ENCODE measurements around the gene TOM1L2.
A peak's percentile ranks its signal among the peaks of the same experiment; 100 is the strongest.

Gene TOM1L2

GRCh38 chr17:17892731-17893130 is 79.5 kb downstream of the TOM1L2 start:
- DNase-seq: no peak

DNA sequence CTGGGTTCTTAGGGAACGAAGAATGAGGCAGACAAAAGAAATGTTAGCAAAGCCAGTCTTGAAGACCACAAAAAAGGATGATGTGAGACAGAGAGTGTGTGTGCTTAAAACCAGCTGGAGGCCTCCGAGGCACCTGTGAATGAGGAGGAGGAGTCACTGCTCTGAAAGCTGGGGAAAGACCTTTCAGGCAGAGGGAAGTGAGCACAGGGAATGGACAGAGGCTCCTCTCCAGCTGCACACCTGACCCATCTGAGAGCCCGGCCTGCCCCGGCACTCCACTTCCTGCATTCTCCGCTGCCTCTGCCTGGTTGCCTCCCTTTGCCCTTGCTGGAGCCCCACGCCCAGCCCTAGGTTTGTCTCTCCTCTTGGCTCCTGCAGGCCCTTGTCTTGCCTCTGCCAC is 80.2 kb downstream of the TOM1L2 start:
- no peak for DNase-seq

- peak; percentile 38 for DNase-seq
Measured at GRCh38 chr17:17890773-17891759, 81.1 kb downstream of the TOM1L2 start.

DNA sequence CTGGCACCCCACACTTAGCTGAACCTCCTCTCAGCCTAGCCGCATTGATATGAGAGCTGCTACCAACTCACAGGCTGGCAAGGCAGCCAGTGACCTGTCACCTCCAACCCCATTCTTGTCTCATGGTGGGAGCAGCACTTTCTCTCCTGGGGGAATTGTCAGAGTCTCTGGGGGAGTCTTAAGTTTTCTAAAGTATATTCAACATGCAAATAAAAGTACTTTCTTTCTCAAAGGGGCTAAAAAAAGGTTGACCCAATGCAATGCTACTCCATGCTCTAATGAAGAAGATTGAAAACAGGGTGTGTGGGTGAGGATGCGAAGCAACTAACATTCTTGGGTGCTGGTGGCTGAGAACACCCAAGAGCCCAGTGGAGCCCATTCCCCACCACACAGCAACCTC is 82.3 kb downstream of the TOM1L2 start:
- no peak for DNase-seq

DNA sequence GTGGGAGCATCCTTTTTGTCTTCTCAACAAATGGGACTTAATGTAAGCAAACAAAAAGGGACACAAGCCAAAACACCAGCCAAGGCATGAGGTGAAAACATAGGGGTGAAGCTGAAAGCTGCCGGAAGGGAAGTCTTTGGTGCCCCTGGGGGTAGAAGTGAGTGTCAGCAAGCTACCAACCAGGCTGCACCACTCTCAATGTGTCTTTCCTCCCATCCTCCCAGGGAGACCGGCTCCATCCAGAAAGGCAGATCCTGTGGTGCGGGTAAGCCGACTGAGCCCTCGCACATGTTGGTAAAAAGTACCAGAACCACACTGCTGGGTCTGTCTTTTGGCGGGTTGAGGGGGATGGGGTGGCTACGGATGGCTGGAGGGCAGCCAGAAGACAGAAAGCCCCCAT is 83.4 kb downstream of the TOM1L2 start:
- DNase-seq: no peak

DNA sequence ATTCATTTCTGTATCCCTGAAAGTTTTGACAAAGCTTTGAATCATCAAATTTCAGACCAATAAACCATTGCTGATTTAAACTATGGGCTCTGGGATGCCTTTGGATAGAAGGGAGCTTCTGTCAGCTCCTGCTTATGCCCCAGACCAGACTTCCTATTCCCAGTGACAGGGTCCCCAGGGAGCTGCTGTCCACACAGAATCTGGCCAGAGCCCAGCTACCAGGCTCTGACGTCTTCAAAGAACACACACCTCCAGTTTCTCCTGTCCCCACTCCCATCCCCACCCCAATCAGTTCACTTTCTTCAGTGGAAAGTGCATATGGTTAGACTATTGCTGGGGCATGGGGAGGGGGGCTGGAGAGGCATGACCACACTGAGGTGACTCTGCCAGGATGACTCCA is 83.8 kb downstream of the TOM1L2 start:
- DNase-seq: no peak

GRCh38 chr17:17887752-17888304 is 84.4 kb downstream of the TOM1L2 start:
- DNase-seq: no peak

DNA sequence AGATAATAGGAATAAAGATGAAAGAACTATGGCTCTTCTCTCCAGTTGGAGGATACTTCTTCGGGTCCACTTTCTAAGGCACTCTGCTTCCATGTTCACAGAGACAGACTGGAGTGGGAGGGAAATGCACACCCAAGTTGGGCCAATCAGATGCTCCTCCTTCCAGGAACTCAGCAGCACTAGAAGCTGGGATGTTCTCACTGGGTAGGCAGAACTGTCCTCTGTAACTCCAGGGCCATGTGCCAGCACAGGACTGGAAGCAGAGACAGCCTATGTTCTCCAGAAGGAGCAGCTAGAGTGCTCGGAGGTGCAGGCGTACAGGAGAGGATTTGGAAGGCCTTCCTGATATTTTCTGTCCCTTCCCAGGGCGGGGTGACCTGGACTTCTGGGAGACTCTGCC is 85.5 kb downstream of the TOM1L2 start:
- DNase-seq: no peak

DNA sequence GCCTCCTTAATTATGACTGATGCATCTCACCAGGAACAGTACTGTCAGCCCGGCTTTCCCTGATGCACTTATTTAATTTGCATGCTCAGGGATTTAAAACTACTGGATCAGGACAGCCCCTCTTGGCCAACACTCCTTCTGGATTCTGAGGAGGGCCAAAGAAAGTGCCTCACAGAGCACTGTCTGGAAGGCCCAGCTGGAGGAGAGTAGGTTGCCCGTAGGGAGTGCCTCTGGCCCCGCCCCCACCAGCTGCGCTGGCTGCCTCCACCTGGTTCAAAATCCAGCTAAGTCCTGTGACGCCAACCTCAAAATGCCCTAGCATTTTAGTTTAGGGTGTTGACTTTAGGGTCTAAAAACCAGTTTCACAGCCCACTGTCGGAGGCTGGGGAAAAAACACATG is 86.0 kb downstream of the TOM1L2 start:
- DNase-seq: no peak

DNA sequence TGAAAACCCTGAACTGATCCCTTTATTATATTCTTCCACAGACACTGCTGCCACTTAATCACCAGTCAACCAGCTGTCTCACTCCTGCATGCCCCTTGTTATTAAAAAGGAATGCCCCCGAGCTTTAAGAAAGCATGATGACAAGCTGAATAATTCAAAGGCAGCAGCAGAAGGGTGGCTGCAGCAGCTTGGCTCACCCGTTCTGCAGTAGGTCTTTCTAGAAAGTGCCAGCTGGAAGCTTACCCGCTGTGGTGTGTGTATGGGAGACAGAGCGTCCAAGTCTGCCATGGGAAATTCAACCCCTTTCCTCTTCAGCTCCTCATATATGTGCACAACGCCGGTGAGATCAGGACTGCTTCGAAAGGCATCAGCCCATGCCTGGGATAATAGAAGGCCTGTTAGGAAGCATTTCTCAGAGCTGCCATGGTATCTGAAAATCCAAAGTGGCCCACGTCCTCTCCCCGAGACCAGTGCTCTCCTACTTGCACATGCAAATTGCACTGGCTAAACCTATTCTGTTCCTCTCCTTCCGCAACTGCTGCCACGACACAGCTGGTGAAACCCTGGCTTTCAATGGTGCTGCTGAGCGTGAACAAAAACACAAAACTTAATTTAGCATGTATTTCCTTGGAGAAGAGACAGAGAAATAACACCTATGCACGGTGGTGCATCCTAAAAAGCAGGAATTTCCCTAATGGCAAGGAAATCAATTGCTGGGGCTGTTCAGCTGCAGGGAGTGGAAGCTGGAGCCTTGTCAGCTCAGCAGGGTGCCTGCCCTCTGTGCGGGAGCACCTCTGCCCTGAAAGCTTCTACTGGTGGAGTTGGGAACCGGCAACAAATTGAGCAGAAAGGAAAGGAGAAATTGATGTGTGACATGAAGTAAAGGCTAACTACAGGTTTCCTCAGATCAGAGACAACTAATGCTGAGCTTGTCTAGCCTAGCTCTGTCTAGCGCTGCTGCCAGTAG is 87.5 kb downstream of the TOM1L2 start:
- no peak for DNase-seq

GRCh38 chr17:17883801-17884200 is 88.4 kb downstream of the TOM1L2 start:
- no peak for DNase-seq

GRCh38 chr17:17882082-17882581 is 90.1 kb downstream of the TOM1L2 start:
- DNase-seq: no peak

DNA sequence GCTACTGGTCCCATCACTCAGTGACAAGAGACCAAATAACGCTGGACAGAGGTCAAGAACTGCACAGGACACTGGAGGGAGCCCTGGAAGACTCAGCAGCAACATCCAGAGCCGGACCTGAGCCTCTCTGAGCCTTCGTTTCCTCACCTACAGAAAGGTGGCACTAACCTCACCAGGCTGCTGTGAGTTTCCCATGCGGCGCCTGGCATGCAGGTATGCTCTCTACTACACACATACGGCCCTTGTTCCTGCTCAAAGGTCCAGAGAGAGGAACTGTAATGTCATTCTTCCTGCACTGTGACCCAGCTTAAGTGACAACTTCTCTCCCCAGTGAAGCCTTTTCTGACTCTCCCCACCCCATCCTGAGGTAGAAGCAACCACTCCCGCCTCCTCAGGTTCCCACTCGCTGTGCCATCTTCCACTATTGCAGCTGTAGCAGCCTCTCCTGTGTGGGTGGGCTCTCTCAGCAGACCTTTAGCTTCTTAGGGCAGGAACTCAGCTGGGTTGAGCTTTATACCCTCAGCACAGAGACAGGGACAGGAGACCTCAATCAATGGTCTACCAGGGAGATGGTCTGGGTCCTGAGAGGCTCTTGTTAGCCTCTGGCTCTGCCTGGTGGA is 91.5 kb downstream of the TOM1L2 start:
- no peak for DNase-seq

DNA sequence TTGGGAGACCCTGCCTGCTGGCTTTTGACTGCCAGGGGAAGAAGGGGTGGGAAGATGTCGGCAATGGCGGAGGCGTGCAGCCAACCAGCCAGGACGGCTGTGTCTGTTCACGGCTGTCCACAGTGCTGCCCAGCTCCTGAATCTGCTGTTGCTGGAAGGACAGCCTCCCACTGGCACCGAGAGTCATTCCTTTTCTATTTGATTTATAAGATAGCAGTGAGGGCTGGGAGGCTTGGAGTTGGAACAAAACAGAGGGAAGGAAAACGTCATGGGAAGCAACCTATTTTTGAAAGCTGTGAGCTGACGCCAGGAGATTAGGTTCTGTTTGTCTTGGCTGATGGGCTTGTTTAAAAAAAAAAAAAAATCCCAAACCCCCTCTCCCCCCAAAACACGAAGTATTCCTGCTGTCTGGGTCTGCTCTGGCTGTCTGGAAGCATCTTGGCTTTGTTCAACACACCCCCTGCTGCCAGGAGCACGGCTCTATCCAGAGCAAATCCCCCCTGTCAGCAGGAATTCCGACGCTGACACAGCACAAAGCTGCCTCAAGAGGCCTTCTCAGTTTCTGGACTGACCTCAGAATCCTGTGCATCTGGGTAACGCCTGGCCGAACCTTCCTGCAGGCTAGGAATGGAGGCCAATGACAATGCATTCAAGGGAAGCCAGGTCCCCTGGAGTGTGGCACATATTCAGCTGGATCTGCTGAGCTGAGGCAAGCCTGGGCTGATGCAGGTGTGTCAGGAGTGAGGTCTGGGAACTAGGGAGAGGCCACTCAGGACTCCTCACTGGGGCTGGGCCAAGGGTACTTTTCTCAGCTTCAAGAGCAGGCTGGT is 94.5 kb downstream of the TOM1L2 start:
- no peak for DNase-seq

GRCh38 chr17:17876959-17877528 is 95.2 kb downstream of the TOM1L2 start:
- no peak for DNase-seq

- no peak for DNase-seq
Measured at GRCh38 chr17:17874478-17874877, 97.7 kb downstream of the TOM1L2 start.

GRCh38 chr17:17873450-17873991 is 98.7 kb downstream of the TOM1L2 start:
- DNase-seq: no peak

DNA sequence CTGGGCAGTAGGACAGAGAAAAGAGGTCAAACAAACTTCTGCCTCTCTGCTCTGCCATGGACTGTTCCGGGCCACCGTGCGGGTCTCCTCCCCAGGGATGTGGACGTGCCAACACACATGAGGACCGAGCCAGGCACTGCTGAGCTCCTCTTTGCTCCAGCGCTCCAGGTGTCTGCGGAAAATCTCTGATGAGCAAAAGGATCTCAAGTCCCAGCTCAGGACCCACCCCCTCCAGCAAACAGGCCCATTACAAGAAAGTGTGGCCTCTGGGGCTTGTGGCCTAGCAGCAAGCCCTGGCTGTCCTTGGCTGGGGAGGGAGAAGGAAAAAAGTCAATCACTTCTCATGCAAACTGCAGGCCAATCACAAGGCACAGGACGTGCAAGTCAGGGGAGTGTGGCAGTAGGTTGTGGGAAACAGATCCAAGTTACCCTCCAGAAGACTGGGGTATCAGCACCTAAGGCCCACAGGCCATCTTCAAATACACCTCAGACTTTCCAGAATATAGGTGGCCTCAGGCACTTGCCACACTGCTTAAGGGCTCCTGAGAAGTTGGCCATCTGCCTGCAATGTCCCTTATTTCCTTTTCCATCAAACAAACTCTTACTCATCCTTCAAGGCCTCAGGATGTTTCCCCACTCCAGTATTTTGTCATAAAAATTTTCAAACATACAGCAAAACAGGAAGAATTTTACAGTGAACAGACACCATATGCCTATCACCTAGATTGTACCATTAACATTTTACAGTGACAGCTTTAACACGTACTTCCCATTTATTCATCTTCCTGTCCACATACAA is 99.5 kb downstream of the TOM1L2 start:
- DNase-seq: no peak

- no peak for DNase-seq
Measured at GRCh38 chr17:17871913-17872312, 100.3 kb downstream of the TOM1L2 start.

GRCh38 chr17:17870247-17870646 is 102.0 kb downstream of the TOM1L2 start:
- DNase-seq: no peak
